Suprapubic skin (tissue), 4 donors: Measurements from ENCODE around the gene INPP5A.

Source experiments
- CTCF ChIP-seq, 2 donors: fragments of 200-600 bp in 1 of 2; fragments of 450-650 bp in 1 of 2; sonication (generic) in 1 of 2; IDR thresholded peaks; one replicate each; pipeline ENCODE4 v1.5.1; 2016 to 2019; ENCODE audit warnings: antibody characterized with exemption in 2 of 2, mild to moderate bottlenecking in 1 of 2, moderate library complexity in 1 of 2
- EP300 ChIP-seq: sonication (generic); formaldehyde crosslinking; IDR thresholded peaks from one replicate; pipeline ENCODE4 v1.6.1; 2017; ENCODE audit warnings: antibody characterized with exemption
- POLR2A ChIP-seq, 2 donors: fragments of 450-650 bp; IDR thresholded peaks; one replicate each; pipeline ENCODE4 v1.6.1; 2017; ENCODE audit warnings: antibody characterized with exemption in 2 of 2, mild to moderate bottlenecking in 2 of 2, moderate library complexity in 2 of 2
- POLR2AphosphoS5 ChIP-seq, 3 donors: sonication (generic); formaldehyde crosslinking; IDR thresholded peaks; one replicate each; pipeline ENCODE4 v1.6.1; 2017; ENCODE audit warnings: antibody characterized with exemption in 3 of 3

- no peak for TF ChIP-seq CTCF (IDR thresholded peaks at IDR 0.05)
- no peak for TF ChIP-seq POLR2A (IDR thresholded peaks at IDR 0.05)
- no peak for TF ChIP-seq POLR2AphosphoS5 (IDR thresholded peaks at IDR 0.05)
- no peak for TF ChIP-seq EP300
These were observed 87.4 kb downstream of the INPP5A start for GRCh38 chr10:132624847-132625471.
